Uterus (tissue), 2 donors: Measurements from ENCODE around the gene OR10G4.

Source experiments
- CTCF ChIP-seq, 4 experiments: fragments of 200-600 bp in 2 of 4; fragments of 450-650 bp in 2 of 4; sonication (generic) in 2 of 4; IDR thresholded peaks; one replicate each; pipeline ENCODE4 v1.5.1; 2016 to 2019; ENCODE audit warnings: antibody characterized with exemption in 4 of 4, mild to moderate bottlenecking in 2 of 4, moderate library complexity in 1 of 4
- POLR2A ChIP-seq, 2 donors: fragments of 450-650 bp; IDR thresholded peaks; one replicate each; pipeline ENCODE4 v1.6.1; 2016; ENCODE audit warnings: antibody characterized with exemption in 2 of 2, mild to moderate bottlenecking in 1 of 2, moderate library complexity in 1 of 2

GRCh38 chr11:123995119-123995518 is 17.7 kb upstream of the OR10G4 start, which contains the start of gene OR10G6:
- TF ChIP-seq CTCF (IDR thresholded peaks at IDR 0.05) = no peak
- TF ChIP-seq POLR2A (IDR thresholded peaks at IDR 0.05) = no peak
